GM13977 (cell line): ENCODE measurements around the gene CDKN1C.

Source experiments
- DNase-seq: peaks from one replicate; pipeline ENCODE4 v3.0.0; 2012; ENCODE audit warnings: low spot score
- in situ Hi-C: fragments of 300-500 bp; cut with MboI; formaldehyde crosslinking; loops from one replicate; pipeline ENCODE4 v1.12.0; 2022; ENCODE audit warnings: low sequenced_read_pairs, low pct_unique_long_range_greater_than_20kb, mixed read lengths, inconsistent platforms; ENCODE audit not compliant: unreplicated experiment
- TF ChIP-seq, protein P1 (sequence below): IDR thresholded peaks from 2 replicates; pipeline ENCODE4 v1.5.1; 2012; ENCODE audit warnings: mild to moderate bottlenecking, control low read depth; ENCODE audit not compliant: insufficient read depth; ENCODE audit errors: extremely low read depth, missing control alignments

The CDKN1C gene

DNA sequence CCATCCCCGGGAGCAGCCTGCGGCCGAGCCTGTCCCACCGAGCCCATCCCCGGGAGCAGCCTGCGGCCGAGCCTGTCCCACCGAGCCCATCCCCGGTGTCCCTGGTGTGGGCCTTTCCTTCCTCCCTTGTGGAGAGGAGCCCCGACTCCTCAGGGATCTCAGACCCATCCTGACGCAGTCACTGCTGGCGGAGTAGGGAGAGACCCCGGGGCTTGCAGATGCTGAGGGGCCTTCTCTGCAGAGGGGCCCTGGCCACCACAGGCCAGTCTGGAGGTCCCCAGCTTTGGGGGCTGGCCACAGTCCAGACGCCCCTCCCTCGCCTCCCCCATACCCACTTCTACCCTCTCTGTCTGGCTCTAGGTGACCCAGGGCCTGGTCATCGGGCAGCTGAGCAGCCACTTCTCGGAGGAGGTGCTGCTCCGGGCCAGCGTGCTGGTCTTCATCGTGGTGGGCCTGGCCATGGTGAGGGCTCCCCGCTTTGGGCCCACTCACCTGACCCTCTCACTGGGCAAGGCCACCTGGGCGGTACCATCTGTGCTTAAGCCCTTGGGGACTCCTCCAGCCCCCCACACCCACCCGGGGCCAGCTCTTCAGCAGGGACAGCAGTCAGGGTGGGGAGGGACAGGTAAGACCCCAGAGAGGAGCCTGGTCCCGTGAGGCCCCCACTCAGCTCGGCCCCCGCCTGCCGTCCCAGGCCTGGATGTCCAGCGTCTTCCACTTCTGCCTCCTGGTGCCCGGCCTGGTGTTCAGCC, 36.3 kb upstream of the CDKN1C start:
- DNase-seq, result no peak
- in situ Hi-C loops, result no loop called here
- TF ChIP-seq, protein P1, sequence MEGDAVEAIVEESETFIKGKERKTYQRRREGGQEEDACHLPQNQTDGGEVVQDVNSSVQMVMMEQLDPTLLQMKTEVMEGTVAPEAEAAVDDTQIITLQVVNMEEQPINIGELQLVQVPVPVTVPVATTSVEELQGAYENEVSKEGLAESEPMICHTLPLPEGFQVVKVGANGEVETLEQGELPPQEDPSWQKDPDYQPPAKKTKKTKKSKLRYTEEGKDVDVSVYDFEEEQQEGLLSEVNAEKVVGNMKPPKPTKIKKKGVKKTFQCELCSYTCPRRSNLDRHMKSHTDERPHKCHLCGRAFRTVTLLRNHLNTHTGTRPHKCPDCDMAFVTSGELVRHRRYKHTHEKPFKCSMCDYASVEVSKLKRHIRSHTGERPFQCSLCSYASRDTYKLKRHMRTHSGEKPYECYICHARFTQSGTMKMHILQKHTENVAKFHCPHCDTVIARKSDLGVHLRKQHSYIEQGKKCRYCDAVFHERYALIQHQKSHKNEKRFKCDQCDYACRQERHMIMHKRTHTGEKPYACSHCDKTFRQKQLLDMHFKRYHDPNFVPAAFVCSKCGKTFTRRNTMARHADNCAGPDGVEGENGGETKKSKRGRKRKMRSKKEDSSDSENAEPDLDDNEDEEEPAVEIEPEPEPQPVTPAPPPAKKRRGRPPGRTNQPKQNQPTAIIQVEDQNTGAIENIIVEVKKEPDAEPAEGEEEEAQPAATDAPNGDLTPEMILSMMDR, result no peak

DNA sequence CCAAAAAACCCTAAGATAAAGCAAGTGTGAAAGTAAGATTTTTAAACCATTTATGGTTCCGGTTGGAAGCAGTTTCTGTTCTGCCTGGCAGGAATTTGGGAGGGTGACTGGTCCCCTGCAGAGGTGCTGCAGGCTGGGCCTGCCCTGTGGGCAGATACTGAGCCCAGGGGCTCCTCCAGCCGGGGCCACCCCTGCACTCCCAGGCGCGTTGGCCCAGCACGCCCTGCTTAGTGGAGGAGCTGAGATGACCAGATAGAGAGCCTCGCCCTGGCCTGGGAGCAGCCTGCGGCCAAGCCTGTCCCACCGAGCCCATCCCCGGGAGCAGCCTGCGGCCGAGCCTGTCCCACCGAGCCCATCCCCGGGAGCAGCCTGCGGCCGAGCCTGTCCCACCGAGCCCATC, 35.7 kb upstream of the CDKN1C start:
- in situ Hi-C loops, result no loop called here
- no peak for DNase-seq

DNA sequence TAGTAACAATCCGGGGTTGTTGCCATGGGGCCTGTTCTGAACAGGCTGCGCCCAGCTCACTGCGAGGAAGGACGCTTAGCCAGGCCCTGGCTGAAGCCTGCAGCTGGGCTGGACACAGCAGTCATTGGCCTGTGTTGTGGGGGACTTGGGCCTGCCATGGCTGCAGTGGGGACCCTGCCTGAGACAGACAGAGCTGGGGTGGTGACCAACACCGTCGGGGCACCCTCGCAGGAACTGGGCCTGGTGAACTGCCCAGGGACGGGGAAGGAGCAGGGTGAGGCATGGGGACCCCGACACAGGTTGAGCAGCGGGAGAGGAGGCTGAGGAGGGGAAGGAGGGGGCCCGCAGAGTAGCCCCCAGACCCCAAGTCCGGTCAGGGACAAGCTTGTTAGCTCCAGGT, 34.8 kb upstream of the CDKN1C start:
- in situ Hi-C loops, result no loop called here
- TF ChIP-seq, protein P1, result no peak

More for the DNA sequence above, 35.7 kb upstream of the CDKN1C start:
- TF ChIP-seq, protein P1, result no peak

DNA sequence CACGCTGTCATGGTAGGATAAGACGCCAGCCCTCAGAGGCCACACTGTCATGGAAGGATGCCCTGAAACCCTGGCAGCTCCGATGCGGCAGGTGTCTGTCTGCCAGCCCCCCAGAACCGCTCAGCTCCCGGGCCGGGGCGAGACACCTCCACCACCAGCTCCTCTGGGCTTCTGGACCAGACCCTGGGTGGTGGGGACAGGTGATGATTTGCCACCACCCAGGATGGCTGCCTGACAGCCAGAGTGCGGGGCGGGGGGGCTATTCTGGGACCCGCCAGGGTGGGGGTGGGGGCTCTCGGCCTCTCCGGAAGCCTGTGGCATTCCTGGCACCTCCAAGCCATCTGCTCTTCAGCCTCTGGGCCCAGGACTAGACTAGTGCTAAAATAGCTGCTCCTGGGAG, 34.3 kb upstream of the CDKN1C start:
- TF ChIP-seq, protein P1, result no peak
- in situ Hi-C loops, result no loop called here
- DNase-seq, result no peak

More for the DNA sequence above, 34.8 kb upstream of the CDKN1C start:
- no peak for DNase-seq

DNA sequence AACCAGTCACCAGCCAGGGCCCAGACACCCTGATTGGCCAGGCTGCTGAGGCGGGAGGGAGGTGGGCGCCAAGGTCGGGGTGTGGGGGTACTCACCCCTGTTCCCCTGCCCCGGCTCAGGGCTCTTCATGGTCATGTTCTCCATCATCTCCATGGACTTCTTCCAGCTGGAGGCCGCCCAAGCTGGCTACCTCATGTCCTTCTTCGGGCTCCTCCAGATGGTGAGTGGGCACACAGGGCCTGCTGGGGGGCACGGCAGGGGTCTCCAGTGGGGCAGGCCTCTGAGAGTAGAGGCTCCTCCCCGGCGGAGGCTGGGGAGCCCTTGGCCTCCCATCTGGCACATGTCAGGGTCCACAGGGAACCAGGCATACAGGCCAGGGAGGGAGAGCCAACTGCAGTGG, 33.6 kb upstream of the CDKN1C start:
- no peak for DNase-seq
- in situ Hi-C loops, result no loop called here
- TF ChIP-seq, protein P1, result no peak

DNA sequence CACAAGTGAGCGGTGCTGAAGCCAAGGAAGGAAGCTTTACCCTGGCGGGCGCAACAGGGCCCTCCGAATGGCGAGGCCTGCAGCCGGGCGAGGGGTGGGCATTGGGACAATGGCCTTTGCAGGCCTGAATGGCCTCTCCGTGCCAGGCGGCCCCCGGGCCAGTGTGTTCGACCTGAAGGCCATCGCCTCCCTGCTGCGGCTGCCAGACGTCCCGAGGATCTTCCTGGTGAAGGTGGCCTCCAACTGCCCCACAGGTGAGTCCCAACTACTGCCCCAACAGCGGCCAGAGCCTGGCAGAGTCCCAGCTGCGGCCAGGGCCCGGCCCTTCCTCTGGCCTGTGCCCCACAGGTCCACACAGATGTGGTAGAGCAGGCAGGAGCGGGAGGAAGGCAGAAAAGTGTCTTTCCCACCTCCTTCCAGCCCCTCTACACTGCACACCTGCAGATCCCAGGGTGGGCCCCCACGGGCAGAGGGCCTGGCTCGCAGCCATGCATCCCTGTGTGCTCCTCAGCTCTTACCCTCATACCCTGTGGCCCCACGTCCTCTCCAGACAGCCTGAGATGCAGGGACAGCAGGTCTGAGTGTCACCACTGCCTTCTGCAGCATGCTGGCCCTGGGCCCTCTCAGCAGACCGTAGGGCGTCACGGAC, 32.4 kb upstream of the CDKN1C start:
- in situ Hi-C loops, result no loop called here
- TF ChIP-seq, protein P1, result no peak
- no peak for DNase-seq
